ENCODE measurements around the gene ZIC1.

Gene ZIC1

GRCh38 chr3:147411815-147412241, 2.7 kb downstream of the ZIC1 start:
- no peak for DNase-seq

- DNase-seq: no peak
Measured at GRCh38 chr3:147412261-147412916, 3.2 kb downstream of the ZIC1 start.

- DNase-seq: no peak
Measured at GRCh38 chr3:147412917-147413685, 3.9 kb downstream of the ZIC1 start.

GRCh38 chr3:147413686-147414389, 4.7 kb downstream of the ZIC1 start:
- no peak for DNase-seq

- DNase-seq: no peak
Measured at GRCh38 chr3:147414390-147415138, 5.4 kb downstream of the ZIC1 start.

GRCh38 chr3:147415286-147415685, 6.1 kb downstream of the ZIC1 start:
- no peak for DNase-seq

- DNase-seq: no peak
Measured at GRCh38 chr3:147415874-147416273, 6.7 kb downstream of the ZIC1 start.

GRCh38 chr3:147416931-147417330, 7.8 kb downstream of the ZIC1 start:
- DNase-seq: no peak

GRCh38 chr3:147417551-147418295, 8.6 kb downstream of the ZIC1 start:
- no peak for DNase-seq

GRCh38 chr3:147418371-147418781, 9.2 kb downstream of the ZIC1 start:
- no peak for DNase-seq

- peak; percentile 12 for DNase-seq
Measured at GRCh38 chr3:147418808-147419701, 9.9 kb downstream of the ZIC1 start.

- no peak for DNase-seq
Measured at GRCh38 chr3:147419781-147420224, 10.6 kb downstream of the ZIC1 start.

- DNase-seq: no peak
Measured at GRCh38 chr3:147420353-147421183, 11.4 kb downstream of the ZIC1 start.

- no peak for DNase-seq
Measured at GRCh38 chr3:147421184-147421912, 12.2 kb downstream of the ZIC1 start.

- no peak for DNase-seq
Measured at GRCh38 chr3:147422196-147422595, 13.0 kb downstream of the ZIC1 start.

- DNase-seq: no peak
Measured at GRCh38 chr3:147422601-147423536, 13.7 kb downstream of the ZIC1 start.

- DNase-seq: no peak
Measured at GRCh38 chr3:147423537-147423797, 14.3 kb downstream of the ZIC1 start.

- no peak for DNase-seq
Measured at GRCh38 chr3:147423798-147424580, 14.8 kb downstream of the ZIC1 start.

All from amniotic stem cell (primary cell).